Measurements from ENCODE around the gene CCDC112. TPM values are rescaled to one million over a fixed set of nuclear protein-coding genes. Genes with fewer than 3 reads are reported as not detected.
"Not testable (repeated sequence)": the region's sequence is repeated elsewhere in the genome, so short reads cannot be mapped to it uniquely, and the experiment has no call there.

Gene CCDC112
- total RNA-seq, 1 experiment from 2014 or later: 13.0 TPM

DNA sequence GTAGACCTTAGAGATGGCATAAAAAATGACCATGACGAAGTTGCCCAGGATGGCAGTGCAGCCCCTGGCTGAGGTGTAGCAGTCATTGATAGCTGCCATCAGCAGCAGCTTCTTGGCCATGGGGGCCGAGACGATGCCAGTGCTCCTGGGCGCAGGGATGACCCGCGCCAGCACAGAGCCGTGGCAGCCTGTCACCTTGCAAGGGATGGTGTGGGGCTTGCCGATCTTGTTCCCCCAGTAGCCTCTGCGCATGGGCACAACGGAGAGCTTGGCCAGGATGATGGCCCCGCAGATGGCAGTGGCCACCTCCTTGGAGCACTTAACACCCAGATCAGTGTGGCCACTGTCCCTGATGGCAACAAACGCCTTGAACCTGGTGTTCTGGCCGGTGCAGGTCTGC is 31.7 kb downstream of the CCDC112 start:
- Histone ChIP-seq H2AFZ (ENCODE audit: low read length) (no peak overlapping the region), H4K20me1 (ENCODE audit: insufficient read depth, low read depth, low read length) (no peaks in the 10 kb centered on the region), H3K27me3 (ENCODE audit: low read length) (no peaks in the 10 kb centered on the region), H3K79me2 (ENCODE audit: low read length) (peaks cover 33% of the 10 kb centered on the region), H3K36me3 (ENCODE audit: insufficient read depth, low read length) (no peaks in the 10 kb centered on the region), H3K4me2 (ENCODE audit: low read depth, low read length, poor library complexity, severe bottlenecking) (no peak overlapping the region), H3K9ac (ENCODE audit: low read length) (no peak overlapping the region), H3K9me3 (ENCODE audit: low read length) (no peaks in the 10 kb centered on the region), H3K9me2 (replicated peaks; ENCODE audit: insufficient read depth, low read length) (no peaks in the 10 kb centered on the region), H3K4me3 (ENCODE audit: low read length) (no peak overlapping the region), H3K27ac (ENCODE audit: low read length) (no peak overlapping the region), H3K4me1 (ENCODE audit: low read length) (peaks cover 31% of the 10 kb centered on the region)
- DNase-seq: no peak

DNA sequence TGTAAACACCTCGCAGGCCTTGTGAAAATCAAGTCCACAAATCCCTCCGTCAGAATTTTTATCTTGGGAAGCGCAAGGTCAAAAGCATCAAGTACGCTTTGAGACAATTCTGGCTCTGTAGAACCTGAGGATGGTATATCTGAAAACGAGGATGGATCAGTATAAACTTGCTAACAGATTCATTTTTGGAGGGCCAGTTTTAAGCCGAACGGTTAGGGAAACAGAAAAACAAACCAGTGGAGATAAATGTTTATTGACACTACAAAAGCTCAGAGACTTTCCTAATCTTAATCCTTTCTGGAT is 33.4 kb downstream of the CCDC112 start:
- peak overlapping the region; percentile 86 for H3K4me2 ChIP-seq (ENCODE audit: low read depth, low read length, poor library complexity, severe bottlenecking)
- H3K27ac ChIP-seq (ENCODE audit: low read length): peak overlapping the region; percentile 83
- no peaks in the 10 kb centered on the region for H3K27me3 ChIP-seq (ENCODE audit: low read length)
- H3K9me3 ChIP-seq (ENCODE audit: low read length): no peaks in the 10 kb centered on the region
- peaks cover 28% of the 10 kb centered on the region for H3K4me1 ChIP-seq (ENCODE audit: low read length)
- no peak for DNase-seq
- peak overlapping the region; percentile 94 for H3K4me3 ChIP-seq (ENCODE audit: low read length)
- no peaks in the 10 kb centered on the region for H4K20me1 ChIP-seq (ENCODE audit: insufficient read depth, low read depth, low read length)
- H3K9ac ChIP-seq (ENCODE audit: low read length): peak overlapping the region; percentile 94
- peak overlapping the region; percentile 72 for H2AFZ ChIP-seq (ENCODE audit: low read length)
- H3K79me2 ChIP-seq (ENCODE audit: low read length): peaks cover 50% of the 10 kb centered on the region
- no peaks in the 10 kb centered on the region for H3K9me2 ChIP-seq (replicated peaks; ENCODE audit: insufficient read depth, low read length)
- no peaks in the 10 kb centered on the region for H3K36me3 ChIP-seq (ENCODE audit: insufficient read depth, low read length)

GRCh38 chr5:115262321-115263077 is 34.0 kb downstream of the CCDC112 start, which contains the start of gene PGGT1B:
Gene PGGT1B, minus strand, starts transcription at chr5:115262877. Its CDS starts 26 bp downstream, at chr5:115262851.
- no peaks in the 10 kb centered on the region for H3K36me3 ChIP-seq (ENCODE audit: insufficient read depth, low read length)
- no peaks in the 10 kb centered on the region for H3K9me3 ChIP-seq (ENCODE audit: low read length)
- H3K4me3 ChIP-seq (ENCODE audit: low read length): peak within 1 kb of the TSS; percentile 94
- no peaks in the 10 kb centered on the region for H3K27me3 ChIP-seq (ENCODE audit: low read length)
- peak within 1 kb of the TSS; percentile 72 for H2AFZ ChIP-seq (ENCODE audit: low read length)
- peak within 1 kb of the TSS; percentile 83 for H3K27ac ChIP-seq (ENCODE audit: low read length)
- peak within 1 kb of the TSS; percentile 86 for H3K4me2 ChIP-seq (ENCODE audit: low read depth, low read length, poor library complexity, severe bottlenecking)
- peaks cover 28% of the 10 kb centered on the region for H3K4me1 ChIP-seq (ENCODE audit: low read length)
- peak; percentile 93 for DNase-seq
- H4K20me1 ChIP-seq (ENCODE audit: insufficient read depth, low read depth, low read length): no peaks in the 10 kb centered on the region
- H3K9me2 ChIP-seq (replicated peaks; ENCODE audit: insufficient read depth, low read length): no peaks in the 10 kb centered on the region
- H3K9ac ChIP-seq (ENCODE audit: low read length): peak within 1 kb of the TSS; percentile 94
- peaks cover 56% of the 10 kb centered on the region for H3K79me2 ChIP-seq (ENCODE audit: low read length)

- no peaks in the 10 kb centered on the region for H4K20me1 ChIP-seq (ENCODE audit: insufficient read depth, low read depth, low read length)
- peak overlapping the region; percentile 94 for H3K4me3 ChIP-seq (ENCODE audit: low read length)
- peaks cover 61% of the 10 kb centered on the region for H3K79me2 ChIP-seq (ENCODE audit: low read length)
- DNase-seq: no peak
- H3K4me2 ChIP-seq (ENCODE audit: low read depth, low read length, poor library complexity, severe bottlenecking): peak overlapping the region; percentile 86
- no peaks in the 10 kb centered on the region for H3K9me3 ChIP-seq (ENCODE audit: low read length)
- H3K27ac ChIP-seq (ENCODE audit: low read length): peak overlapping the region; percentile 83
- H3K36me3 ChIP-seq (ENCODE audit: insufficient read depth, low read length): 0 out of 2 replicates have a peak, but pooled peaks cover 2% of the 10 kb centered on the region
- H3K4me1 ChIP-seq (ENCODE audit: low read length): peaks cover 28% of the 10 kb centered on the region
- H3K27me3 ChIP-seq (ENCODE audit: low read length): no peaks in the 10 kb centered on the region
- peak overlapping the region; percentile 62; the same call in 1 of the 2 replicates for H2AFZ ChIP-seq (ENCODE audit: low read length)
- no peaks in the 10 kb centered on the region for H3K9me2 ChIP-seq (replicated peaks; ENCODE audit: insufficient read depth, low read length)
- peak overlapping the region; percentile 94 for H3K9ac ChIP-seq (ENCODE audit: low read length)
Observed at GRCh38 chr5:115262011-115262320, 34.5 kb downstream of the CCDC112 start.

DNA sequence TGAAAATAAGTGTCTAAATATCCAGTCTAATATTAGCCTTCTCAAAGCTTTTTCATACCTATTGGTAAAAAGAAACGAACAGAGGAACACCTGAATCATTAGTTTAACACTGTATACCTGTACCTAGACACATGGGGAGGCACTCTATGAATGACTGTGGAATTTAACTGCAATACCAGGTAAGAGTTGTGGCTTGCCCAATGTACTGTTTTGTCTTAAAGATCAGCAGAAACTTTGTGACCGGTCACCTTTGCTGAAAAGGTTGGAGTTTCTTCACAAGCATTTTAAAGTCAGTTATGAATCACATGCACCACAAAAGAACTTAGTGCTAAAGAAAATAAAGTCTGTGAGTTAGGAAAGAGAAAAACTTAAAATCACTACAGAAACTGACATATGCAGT is 36.2 kb downstream of the CCDC112 start:
- no peak for DNase-seq
- Histone ChIP-seq H3K27me3 (ENCODE audit: low read length) (no peaks in the 10 kb centered on the region), H3K79me2 (ENCODE audit: low read length) (peaks cover 78% of the 10 kb centered on the region), H4K20me1 (ENCODE audit: insufficient read depth, low read depth, low read length) (no peaks in the 10 kb centered on the region), H3K4me2 (ENCODE audit: low read depth, low read length, poor library complexity, severe bottlenecking) (peak overlapping the region; percentile 86), H3K9ac (ENCODE audit: low read length) (no peak overlapping the region; the same call in 1 of the 2 replicates), H3K36me3 (ENCODE audit: insufficient read depth, low read length) (peaks cover 19% of the 10 kb centered on the region; the same call in 1 of the 2 replicates), H3K4me3 (ENCODE audit: low read length) (peak overlapping the region; percentile 94), H3K9me2 (replicated peaks; ENCODE audit: insufficient read depth, low read length) (no peaks in the 10 kb centered on the region), H3K27ac (ENCODE audit: low read length) (no peak overlapping the region), H3K9me3 (ENCODE audit: low read length) (no peaks in the 10 kb centered on the region), H3K4me1 (ENCODE audit: low read length) (peaks cover 28% of the 10 kb centered on the region), H2AFZ (ENCODE audit: low read length) (no peak overlapping the region)

- no peak overlapping the region for H3K4me3 ChIP-seq (ENCODE audit: low read length)
- peaks cover 97% of the 10 kb centered on the region for H3K79me2 ChIP-seq (ENCODE audit: low read length)
- no peaks in the 10 kb centered on the region for H4K20me1 ChIP-seq (ENCODE audit: insufficient read depth, low read depth, low read length)
- peaks cover 34% of the 10 kb centered on the region for H3K36me3 ChIP-seq (ENCODE audit: insufficient read depth, low read length)
- DNase-seq: no peak
- no peaks in the 10 kb centered on the region for H3K9me3 ChIP-seq (ENCODE audit: low read length)
- no peak overlapping the region for H3K4me2 ChIP-seq (ENCODE audit: low read depth, low read length, poor library complexity, severe bottlenecking)
- no peak overlapping the region for H3K27ac ChIP-seq (ENCODE audit: low read length)
- H3K9ac ChIP-seq (ENCODE audit: low read length): no peak overlapping the region
- no peaks in the 10 kb centered on the region for H3K27me3 ChIP-seq (ENCODE audit: low read length)
- no peak overlapping the region for H2AFZ ChIP-seq (ENCODE audit: low read length)
- H3K9me2 ChIP-seq (replicated peaks; ENCODE audit: insufficient read depth, low read length): no peaks in the 10 kb centered on the region
- peaks cover 18% of the 10 kb centered on the region for H3K4me1 ChIP-seq (ENCODE audit: low read length)
Observed at GRCh38 chr5:115257981-115258380, 38.5 kb downstream of the CCDC112 start.

DNA sequence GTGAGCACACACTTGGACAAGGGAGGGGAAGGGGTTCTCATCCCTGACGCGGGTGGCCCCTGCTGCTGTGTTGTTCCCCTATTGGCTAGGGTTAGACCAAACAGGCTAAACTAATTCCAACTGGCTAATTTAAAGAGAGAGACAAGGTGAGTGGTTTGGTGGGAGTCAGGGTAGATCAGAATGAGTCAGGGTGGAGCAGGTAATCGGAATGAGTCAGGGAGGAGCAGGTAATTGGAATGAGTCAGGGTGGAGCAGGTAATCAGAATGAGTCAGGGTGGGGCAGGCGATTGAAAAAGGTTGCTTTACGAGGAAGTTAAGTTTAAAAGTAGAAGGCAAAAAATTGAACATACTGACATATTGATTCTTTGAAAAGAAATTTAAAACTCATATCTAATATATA is 47.1 kb downstream of the CCDC112 start:
- H3K9ac ChIP-seq (ENCODE audit: low read length); H3K9me2 ChIP-seq (replicated peaks; ENCODE audit: insufficient read depth, low read length); H3K27me3 ChIP-seq (ENCODE audit: low read length); H2AFZ ChIP-seq (ENCODE audit: low read length); H3K27ac ChIP-seq (ENCODE audit: low read length); H3K9me3 ChIP-seq (ENCODE audit: low read length); DNase-seq; H4K20me1 ChIP-seq (ENCODE audit: insufficient read depth, low read depth, low read length); H3K4me2 ChIP-seq (ENCODE audit: low read depth, low read length, poor library complexity, severe bottlenecking); H3K4me3 ChIP-seq (ENCODE audit: low read length): not testable (repeated sequence)
- peaks cover 97% of the 10 kb centered on the region for H3K79me2 ChIP-seq (ENCODE audit: low read length)
- peaks cover 14% of the 10 kb centered on the region for H3K4me1 ChIP-seq (ENCODE audit: low read length)
- peaks cover 37% of the 10 kb centered on the region for H3K36me3 ChIP-seq (ENCODE audit: insufficient read depth, low read length)

DNA sequence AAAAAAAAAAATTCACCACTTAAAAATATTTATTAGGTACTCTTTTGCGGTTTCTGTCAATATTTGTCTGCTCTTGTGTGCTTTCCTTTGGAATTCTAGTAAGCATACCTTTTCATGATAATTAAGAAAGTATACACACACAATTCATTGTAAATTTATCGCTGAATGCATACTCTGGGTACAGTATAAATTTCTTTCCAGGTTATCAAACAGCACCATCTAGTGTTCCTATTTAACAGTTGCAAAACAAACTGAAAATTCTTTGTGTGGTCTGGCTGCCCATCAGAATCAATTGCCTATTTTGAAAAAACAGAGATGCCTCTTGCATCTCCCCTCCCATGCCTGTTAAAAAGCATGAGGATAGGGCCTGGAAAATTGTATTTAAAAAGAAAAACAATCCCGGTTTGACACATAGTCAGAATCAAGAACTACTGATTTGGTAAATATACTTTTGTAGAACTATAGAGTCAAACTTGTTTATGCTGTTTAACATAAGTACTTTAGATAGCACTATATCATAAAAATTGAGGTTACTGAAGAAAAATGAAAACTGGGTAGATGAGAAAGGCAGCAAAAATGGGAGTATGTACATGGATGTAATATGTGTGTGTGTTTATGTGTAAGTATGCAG is 50.0 kb downstream of the CCDC112 start:
- Histone ChIP-seq H4K20me1 (ENCODE audit: insufficient read depth, low read depth, low read length) (0 out of 2 replicates have a peak, but pooled peaks cover 4% of the 10 kb centered on the region), H3K79me2 (ENCODE audit: low read length) (peaks cover 95% of the 10 kb centered on the region), H2AFZ (ENCODE audit: low read length) (no peak overlapping the region)

More for the DNA sequence above, 50.0 kb downstream of the CCDC112 start:
- Histone ChIP-seq H3K9ac (ENCODE audit: low read length) (no peak overlapping the region), H3K9me3 (ENCODE audit: low read length) (no peaks in the 10 kb centered on the region), H3K4me2 (ENCODE audit: low read depth, low read length, poor library complexity, severe bottlenecking) (no peak overlapping the region), H3K4me3 (ENCODE audit: low read length) (no peak overlapping the region), H3K36me3 (ENCODE audit: insufficient read depth, low read length) (peaks cover 20% of the 10 kb centered on the region; the same call in 1 of the 2 replicates), H3K9me2 (replicated peaks; ENCODE audit: insufficient read depth, low read length) (no peaks in the 10 kb centered on the region), H3K27ac (ENCODE audit: low read length) (no peak overlapping the region), H3K4me1 (ENCODE audit: low read length) (peaks cover 38% of the 10 kb centered on the region), H3K27me3 (ENCODE audit: low read length) (no peaks in the 10 kb centered on the region)
- DNase-seq: peak; percentile 80
